Measurements from ENCODE around the gene ZBED1.
"Not testable (repeated sequence)": the region's sequence is repeated elsewhere in the genome, so short reads cannot be mapped to it uniquely, and the experiment has no call there.

ZBED1 gene

DNA sequence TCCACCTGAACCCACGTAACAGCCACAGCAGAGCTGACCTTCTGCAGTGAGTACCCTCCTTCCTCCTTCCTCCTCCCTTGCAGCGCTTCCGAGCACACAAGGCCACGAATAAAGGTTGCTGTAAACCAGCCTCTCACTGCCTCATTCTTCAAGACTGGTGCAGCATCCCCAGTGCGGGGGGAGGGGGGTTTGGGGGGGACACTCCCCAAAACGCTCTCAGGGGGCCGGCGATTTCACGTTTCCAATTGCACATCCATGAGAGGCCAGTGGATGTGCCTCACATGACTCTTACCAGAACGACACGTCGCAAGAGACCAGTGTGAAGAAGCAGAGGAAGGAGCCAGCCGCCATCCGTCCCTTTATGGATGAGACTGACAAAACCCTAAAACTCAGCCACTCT is 5.2 kb downstream of the ZBED1 start:
- no peak for DNase-seq

DNA sequence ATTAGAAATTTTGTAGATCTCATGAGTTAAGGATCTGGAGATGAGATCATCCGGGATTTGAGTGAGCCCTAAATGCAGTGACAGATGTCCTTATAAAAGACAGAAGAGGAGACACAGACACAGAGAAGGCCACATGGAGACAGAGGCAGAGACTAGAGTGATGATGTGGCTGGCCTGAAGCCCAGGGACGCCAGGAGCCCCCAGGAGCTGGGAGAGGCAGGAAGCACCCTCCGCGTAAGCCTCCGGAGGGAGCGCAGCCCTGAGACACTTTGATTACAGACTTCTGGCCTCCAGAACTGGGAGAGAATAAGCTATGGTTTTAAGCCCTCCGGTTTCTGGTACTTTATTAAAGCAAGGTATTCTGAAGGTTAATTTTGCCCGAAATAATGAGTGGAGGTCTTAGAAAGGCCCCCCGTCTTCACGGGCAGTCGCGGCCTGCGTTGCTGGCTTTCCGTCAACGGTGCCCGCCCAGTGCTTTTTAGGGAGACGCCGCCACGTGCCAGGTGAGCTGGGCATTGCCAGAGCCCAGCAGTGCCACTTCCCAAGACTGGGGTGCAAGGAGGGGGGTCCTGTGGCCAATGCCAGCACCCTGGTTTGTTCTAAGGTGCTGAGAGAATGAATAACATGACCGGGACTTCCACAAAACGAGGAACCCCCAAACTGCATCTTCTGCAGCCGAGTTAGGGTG is 8.1 kb downstream of the ZBED1 start:
- no peak for DNase-seq

DNA sequence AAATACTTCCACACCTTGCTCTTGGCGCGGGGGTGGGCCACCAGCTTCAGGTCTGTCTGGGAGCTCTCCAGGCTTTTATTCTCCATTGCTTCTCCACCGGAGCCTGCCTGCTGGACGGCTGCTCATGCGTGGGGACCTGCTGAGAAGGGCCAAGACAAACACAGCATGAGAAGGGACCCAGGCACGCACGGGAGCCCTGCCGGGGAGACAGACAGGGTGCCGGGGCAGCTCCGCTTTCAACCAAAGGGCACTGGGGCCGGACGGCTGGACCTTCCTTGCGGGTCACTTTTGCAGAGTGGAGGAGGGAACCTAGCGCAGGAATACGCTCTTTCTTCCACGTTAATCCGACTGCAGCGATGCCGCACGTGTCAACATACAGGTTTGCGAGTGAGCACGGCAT is 10.1 kb downstream of the ZBED1 start:
- no peak for DNase-seq

DNA sequence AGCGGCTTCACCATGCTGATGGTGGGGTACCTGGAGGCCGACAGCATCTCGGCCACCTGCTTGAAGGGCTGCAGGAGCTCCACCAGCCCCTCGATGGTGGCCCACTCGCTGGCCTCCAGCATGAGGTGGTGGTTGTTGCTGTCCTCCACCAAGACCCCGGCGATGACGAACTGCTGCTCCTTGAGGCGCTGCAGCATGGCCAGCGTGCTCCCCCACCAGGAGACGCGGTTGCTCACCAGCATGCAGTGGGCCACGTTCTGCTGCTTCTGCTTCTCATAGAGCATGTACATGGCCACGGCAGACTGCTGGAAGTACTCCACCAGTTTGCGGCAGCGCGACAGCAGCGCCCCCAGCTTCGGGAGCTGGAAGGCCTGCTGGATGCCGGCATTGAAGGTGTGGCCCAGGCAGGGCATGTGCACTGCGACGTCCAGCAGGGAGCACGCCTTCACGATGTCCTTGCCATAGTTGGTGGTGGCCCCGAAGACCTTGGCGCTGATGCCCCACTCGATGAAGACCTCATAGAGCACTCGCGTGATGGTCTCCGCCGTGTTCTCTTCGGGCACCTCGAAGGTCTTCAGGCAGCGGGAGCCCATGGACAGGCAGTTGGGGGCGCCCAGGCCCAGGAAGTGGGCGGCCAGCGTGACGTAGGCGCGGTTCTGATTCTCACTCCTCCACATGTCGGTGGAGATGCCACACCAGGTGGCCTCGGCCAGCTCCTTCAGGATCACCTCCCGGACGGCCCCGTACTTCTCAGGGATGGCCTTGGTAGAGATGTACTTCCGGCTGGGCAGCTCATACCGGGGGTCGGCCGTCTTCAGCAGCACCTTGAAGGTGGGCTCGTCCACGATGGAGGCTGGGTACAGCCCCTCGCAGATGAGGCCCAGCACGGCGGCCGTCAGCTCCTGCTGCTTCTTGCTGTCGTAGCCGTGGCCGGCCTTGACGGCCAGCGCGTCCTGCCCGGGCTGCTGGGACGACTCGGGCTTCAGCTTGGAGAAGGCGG is 11.0 kb downstream of the ZBED1 start:
- DNase-seq: no peak

DNA sequence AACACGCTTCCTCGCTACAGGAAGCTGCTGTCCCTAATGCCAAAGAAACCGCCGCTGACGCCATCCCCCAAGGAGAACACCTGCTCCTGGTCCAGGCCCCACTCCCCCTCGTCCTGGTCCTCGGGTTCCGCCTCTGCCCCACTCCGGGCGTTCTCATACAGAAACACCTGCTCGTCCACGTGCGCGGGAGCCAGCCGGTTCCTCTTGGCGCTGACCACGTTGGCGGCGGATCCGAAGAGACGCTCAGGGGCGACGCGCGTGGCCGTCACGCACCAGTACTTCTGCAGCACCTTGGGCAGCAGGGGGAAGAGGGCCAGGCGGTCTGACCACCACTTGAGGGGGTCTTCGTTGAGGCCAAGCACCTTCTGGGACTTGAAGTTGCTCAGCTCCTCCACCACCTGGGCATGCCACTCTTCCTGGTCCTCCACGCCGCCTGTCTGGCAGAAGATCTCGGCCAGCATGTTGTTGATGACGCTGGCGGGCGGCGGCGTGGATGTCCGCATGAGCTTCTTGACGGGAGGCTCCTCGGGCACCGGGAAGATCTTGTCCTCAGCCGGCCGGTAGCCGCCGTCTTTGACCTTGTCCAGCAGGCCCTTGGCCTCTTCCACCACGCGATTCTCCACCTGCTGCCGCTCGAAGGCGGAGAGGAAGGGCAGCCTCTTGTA is 12.0 kb downstream of the ZBED1 start:
- no peak for DNase-seq

DNA sequence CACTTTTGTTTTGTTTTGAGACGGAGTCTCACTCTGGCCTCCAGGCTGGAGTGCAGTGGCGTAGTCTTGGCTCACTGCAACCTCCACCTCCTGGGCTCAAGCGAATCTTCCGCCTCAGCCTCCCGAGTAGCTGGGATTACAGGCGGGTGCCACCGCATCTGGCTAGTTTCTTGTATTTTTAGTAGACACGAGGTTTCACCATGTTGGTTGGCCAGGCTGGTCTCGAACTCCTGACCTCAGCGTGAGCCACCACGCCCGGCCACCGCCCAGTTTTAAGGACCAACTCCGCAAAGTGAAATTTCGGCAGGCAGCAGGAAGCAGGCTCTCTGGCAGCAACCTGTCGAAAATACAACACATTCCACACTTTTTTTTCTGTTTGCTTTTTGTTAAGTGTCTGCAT is 13.4 kb downstream of the ZBED1 start:
- no peak for DNase-seq

DNA sequence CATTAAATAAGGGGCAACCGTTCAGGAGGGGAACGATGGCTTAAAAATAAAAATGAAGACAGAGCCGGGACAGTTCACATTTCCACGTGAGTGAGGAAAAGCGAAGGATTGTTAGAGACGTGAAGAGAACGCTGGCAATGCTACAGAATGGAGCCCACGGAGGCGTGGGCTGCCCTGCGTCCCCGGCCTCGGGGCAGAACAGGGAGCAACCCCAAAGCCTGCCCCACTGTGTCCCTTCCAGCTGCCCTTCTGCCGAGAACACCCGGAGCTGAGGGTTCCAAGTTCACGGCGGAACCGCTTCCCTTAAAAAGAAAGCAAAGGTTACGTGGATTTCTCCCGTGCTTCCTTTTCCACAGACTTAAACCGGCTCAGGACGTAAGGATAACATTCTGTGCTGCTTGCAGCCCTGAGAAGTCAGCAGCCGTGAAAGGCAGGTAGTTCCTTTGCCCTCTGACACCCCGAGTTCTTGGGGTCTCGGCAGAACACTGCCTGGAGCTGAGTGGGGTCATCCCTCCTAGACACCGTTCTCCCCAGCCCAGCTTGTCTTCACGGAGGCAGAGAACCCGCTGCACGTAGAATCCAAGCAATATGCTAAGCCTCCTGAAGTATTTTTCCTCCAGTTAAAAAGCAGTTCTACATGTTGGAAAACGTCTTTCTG is 14.2 kb downstream of the ZBED1 start:
- DNase-seq: no peak

DNA sequence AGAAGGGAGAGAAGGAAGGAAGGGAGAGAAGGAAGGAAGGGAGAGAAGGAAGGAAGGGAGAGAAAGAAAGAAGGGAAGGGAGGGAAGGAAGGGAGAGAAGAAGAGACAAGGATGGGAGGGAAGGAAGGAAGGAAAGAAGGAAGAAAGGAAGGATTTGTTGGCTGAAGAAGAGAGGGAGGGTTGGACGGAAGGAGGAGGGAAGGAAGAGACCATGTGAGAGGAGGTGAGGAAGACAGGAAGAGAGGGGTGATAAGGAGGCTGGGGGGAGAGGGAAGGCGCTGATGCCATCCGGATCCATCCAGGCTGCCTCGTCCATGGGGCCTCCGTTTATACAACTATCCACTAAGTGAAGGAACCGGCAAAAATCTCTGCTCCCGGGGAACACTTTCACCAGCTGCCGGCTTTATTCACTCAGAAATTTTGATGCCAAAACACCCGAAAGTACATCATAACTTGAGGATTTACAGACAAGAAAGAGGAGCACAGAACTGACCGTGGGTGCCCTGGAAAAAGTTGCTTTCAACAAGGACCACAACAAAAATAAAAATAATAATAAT is 14.9 kb downstream of the ZBED1 start:
- DNase-seq: no peak

DNA sequence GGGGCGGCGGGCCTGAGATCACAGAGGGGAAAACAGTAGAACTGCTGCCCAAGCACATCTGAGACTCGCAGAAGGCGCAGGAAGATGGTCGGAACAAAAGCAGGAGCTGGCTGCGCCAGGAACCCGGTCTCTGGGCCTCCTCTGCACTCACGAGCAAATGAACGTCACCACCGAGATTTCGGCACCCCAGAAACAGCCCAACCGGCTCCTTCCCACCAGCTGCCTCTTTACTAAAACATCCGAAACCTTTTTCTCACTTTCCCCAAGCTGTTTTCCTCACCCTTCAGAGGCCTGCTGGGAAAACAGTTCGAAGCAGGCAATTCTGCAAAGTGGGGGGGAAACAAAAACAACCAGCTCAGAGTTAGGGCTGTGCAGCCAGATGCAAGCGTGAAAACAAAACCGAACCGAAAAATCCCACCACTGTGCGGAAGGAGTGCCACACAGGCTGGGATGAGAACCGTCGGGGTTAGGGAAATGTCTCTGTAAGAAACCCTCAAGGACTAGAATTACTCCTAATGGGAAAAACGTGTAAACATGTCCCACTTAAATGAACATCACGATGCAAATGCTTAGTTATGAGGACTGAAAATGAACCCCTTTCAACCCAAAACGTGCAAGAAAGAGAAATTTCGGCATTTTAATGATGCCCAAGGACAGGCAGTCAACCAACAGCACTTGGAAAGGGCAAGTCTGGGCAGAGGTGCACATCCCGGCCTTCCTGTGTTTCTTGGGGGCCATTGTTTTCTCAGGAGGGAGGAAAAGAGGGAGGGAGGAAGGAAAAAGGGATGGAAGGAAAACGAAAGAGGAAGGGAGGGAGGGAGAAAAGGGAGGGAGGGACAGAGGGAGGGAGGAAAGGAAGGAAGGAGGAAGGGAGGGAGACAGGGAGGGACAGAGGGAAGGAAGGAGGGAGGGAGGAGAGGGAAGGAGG is 15.8 kb downstream of the ZBED1 start:
- DNase-seq: no peak

DNA sequence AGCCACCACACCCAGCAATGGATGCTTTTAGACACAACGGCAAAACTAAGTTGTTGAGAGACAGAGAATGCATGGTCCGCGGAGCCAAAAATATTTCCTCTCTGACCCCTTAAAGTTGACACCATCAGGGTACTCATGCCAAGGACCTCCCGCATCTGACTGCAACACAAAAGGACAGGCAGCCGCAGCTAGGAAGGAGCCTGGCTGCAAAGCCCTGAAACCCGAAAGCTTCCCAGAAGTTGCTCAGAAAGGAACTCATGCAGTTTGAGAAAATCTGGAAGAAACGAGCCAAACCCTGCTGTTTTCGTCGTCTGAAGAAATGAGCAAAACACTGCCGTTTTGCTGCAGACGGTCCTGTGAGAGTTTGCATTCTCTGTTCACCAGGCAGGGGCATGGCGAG is 16.5 kb downstream of the ZBED1 start:
- no peak for DNase-seq

DNA sequence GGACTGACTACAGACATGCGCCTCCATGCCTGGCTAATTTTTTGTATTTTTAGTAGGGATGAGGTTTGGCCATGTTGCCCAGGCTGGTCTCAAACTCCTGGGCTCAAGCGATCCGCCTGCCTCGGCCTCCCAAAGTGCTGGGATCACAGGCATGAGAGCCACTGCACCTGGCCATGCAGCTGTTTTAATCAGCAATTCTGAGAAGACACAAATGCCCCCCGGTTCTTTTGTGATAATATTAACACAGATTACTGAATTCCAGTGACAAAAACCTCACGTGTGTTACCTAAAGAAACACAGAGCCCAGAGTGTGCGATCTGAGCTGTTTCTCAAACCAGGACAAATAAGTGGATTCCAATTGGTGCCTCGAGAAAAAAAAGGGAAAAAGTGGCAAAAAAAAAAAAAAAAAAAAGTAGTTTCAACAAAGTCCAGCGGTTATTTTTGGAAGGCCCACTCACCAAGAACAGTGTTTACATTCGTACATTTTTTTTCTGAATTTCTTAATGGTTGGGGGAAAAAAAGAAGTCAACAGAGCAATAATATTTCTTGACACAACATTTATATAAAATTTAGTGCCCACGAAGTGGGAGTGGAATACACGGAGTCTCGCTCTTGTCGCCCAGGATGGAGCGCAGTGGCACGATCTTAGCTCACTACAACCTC is 17.2 kb downstream of the ZBED1 start:
- no peak for DNase-seq

DNA sequence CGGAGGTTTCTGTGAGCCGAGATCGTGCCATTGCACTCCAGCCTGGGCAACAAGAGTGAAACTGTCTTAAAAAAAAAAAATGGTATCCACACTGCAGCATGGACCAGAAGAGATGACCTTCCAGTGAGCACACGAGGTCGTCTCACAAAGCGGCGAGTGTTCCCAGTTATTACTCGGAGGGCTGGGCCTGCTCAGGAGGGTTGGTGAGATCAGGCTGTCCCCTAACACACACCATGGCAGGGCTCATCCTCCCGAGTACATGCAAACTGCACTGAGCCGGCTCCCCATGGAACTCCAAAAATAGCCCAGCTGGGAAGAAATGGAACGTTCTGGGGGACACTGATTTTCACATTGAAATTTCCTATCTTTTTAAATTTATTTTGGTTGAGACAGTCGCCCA is 19.2 kb downstream of the ZBED1 start:
- DNase-seq: not testable (repeated sequence)

DNA sequence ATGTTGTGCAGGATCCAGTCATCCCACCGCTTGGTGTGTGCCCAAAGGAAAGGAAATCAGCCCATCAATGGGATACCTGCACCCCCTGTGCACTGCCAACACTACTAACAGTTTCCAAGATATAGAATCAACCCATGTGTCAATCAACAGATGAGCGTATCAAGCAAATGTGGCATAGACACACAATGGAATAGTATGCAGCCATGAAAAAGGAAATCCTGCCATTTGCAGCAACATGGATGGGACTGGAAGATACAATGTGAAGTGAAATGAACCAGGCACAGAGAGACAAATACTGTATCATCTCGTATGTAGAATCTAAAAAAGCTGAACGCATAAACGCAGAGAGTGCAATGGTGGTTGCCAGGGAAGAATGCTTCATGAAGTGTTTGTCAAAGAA is 20.8 kb downstream of the ZBED1 start:
- DNase-seq: not testable (repeated sequence)

DNA sequence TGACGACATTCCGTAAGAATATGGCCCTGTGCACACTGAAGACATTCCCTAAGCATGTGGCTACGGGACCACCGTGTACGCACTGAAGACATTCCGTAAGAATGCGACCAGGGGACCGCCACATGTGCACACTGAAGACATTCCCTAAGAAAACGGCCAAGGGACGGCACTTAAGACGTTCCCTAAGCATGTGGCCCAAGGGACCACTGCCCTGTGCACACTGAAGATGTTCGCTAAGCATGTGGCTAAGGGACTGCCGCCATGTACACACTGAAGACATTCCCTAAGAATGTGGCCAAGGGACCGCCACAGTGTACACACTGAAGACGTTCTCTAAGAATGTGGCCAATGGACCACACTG is 21.4 kb downstream of the ZBED1 start:
- DNase-seq: no peak

DNA sequence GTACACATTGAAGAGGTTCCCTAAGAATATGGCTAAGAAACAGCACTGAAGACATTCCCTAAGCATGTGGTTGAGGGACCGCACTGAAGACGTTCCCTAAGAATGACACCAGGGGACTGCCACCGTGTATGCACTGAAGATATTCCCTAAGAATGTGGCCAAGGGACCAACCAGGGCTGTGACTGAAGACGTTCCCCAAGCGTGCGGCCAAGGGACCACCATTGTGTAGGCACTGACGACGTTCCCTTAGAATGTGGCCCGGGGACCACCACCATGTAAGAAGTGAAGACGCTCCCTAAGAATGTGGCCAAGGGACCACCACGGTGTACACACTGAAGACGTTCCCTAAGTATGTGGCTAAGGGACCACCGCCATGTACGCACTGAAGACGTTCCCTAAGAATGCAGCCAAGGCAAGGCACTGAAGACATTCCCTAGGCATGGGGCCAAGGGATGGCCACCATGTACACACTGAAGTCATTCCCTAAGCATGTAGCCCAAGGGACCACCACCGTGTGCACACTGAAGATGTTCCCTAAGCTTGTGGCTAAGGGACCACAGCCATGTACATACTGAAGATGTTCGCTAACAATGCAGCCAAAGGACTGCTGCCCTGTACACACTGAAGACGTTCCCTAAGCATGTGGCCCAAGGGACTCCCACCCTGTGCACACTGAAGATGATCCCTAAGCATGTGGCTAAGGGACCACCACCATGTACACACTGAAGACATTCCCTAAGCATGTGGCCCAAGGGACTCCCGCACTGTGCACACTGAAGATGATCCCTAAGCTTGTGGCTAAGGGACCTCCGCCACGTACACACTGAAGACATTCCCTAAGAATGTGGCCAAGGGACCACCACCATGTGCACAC is 22.0 kb downstream of the ZBED1 start:
- DNase-seq: no peak

DNA sequence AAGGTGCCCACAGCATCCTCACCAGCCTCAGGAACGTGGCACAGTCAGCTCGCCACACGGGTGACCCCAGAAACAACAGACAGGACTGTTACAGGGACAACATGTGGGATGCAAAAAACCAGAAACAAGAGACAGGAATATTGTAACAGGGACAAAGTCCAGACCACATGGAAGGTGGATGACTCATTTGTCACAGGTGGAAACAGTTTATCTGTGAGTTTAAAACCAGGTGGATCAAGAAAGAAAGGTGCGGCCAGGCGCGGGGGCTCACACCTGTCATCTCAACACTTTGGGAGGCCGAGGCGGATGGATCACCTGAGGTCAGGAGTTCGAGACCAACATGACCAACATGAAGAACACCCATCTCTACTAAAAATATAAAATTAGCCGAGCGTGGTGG is 23.5 kb downstream of the ZBED1 start:
- not testable (repeated sequence) for DNase-seq

DNA sequence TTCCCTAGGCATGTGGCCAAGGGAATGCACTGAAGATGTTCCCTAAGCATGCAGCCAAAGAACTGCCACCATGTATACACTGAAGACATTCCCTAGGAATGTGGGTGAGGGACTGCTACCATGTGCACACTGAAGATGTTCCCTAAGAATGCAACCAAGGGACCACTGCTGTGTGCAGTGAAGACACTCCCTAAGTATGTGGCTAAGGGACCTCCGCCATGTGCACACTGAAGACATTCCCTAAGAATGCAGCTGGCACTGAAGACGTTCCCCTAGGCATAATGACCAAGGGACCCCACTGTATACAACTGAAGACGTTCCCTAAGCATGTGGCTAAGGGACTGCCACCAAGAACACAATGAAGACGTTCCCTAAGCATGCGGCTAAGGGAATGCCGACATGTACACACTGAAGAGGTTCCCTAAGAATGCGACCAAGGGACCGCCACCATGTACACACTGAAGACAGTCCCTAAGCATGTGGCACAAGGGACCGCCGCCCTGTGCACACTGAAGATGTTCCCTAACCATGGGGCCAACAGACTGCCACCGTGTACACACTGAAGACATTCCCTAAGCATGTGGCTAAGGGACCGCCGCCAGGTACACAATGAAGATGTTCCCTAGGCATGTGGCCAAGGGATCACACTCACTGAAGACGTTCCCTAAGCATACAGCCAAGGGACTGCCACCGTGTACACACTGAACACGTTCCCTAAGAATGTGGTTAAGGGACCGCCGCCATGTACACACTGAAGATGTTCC is 25.6 kb downstream of the ZBED1 start:
- DNase-seq: no peak

DNA sequence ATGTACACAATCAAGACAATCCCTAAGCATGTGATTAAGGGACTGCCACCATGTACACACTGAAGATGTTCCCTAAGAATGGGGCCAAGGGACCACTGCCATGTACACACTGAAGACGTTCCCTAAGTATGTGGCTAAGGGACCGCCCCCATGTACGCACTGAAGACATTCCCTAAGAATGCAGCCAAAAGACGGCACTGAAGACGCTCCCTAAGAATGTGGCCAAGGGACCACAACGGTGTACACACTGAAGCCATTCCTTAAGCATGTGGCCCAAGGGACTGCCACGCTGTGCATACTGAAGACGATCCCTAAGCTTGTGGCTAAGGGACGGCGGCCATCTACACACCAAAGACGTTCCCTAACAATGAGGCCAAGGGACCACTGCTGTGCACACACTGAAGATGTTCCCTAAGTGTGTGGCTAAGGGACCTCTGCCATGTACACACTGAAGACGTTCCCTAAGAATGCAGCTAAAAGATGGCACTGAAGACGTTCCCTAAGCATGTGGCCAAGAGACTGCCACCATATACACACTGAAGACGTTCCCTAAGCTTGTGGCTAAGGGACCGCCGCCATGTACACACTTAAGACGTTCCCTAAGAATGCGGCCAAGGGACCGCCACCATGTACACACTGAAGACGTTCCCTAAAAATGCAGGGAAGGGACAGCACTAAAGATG is 26.4 kb downstream of the ZBED1 start:
- no peak for DNase-seq

DNA sequence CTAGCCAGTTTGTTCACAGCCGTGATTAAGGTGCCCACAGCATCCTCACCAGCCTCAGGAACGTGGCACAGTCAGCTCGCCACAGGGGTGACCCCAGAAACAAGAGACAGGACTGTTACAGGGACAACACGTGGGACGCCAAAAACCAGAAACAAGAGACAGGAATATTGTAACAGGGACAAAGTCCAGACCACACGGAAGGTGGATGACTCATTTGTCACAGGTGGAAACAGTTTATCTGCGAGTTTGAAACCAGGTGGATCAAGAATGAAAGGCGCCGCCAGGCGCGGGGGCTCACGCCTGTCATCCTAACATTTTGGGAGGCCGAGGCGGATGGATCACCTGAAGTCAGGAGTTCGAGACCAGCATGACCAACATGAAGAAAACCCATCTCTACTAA is 27.7 kb downstream of the ZBED1 start:
- not testable (repeated sequence) for DNase-seq
